Ovary (tissue), 9 donors: ENCODE data around the gene KRTAP5-2. TPM values are rescaled to one million over a fixed set of nuclear protein-coding genes. Genes with fewer than 3 reads are reported as not detected.

Experiments used
- DNase-seq, 5 donors: peaks; one replicate each; pipeline ENCODE4 v3.0.0-alpha.2; 2019 to 2020
- H3K27ac ChIP-seq, 2 donors: fragments of 200-600 bp; one replicate each; pipeline versions ENCODE4 v1.5.1 to v1.8.0; 2019 to 2022
- H3K27me3 ChIP-seq: fragments of 200-600 bp; one replicate; pipeline ENCODE4 v1.8.0; 2022
- H3K36me3 ChIP-seq: fragments of 200-600 bp; sonication (generic); one replicate; pipeline ENCODE4 v1.5.1; 2019
- H3K4me1 ChIP-seq: one replicate; pipeline ENCODE4 v1.8.1; 2013; ENCODE audit warnings: mild to moderate bottlenecking, moderate library complexity; ENCODE audit not compliant: insufficient read depth
- H3K4me3 ChIP-seq: fragments of 200-600 bp; sonication (generic); one replicate; pipeline ENCODE4 v1.5.1; 2017
- H3K9me3 ChIP-seq, 2 donors: fragments of 200-600 bp in 1 of 2; sonication (generic) in 1 of 2; one replicate each; pipeline versions ENCODE4 v1.5.1 to v1.8.1; 2013 to 2019; ENCODE audit warnings: mild to moderate bottlenecking in 1 of 2, moderate library complexity in 1 of 2
- EP300 ChIP-seq: sonication (generic); formaldehyde crosslinking; IDR thresholded peaks from one replicate; pipeline ENCODE4 v1.6.1; 2017; ENCODE audit warnings: antibody characterized with exemption
- POLR2A ChIP-seq: fragments of 450-650 bp; IDR thresholded peaks from one replicate; pipeline ENCODE4 v1.6.1; 2017; ENCODE audit warnings: antibody characterized with exemption, mild to moderate bottlenecking, moderate library complexity
- WGBS, 3 donors: extraction: QIAGEN DNeasy Blood & Tissue Kit in 1 of 3; methylation state at CpG; one replicate each; pipeline versions ENCODE4 v1.1.5 to v1.1.7; 2013 to 2017; 5-methylcytosine and 5-hydroxymethylcytosine counted together
- intact Hi-C, 4 donors: fragments of 100-400 bp; cut with DNase I; formaldehyde crosslinking; loops; one replicate each; pipeline versions ENCODE4 v1.11.0 to v1.15.1; 2022 to 2023
- polyA plus RNA-seq, 2 donors: library from polyadenylated mRNA; stranded (reverse); fragments of 200-250 nt in 1 of 2; fragments of 350-450 nt in 1 of 2; fragmentation: Illumina TruSeq in 1 of 2; extraction: RNeasy Lipid Tissue Mini Kit (QIAGEN cat#74804) in 1 of 2; gene quantifications; one replicate each; pipeline ENCODE4 v1.2.3, GENCODE V29; 2013 to 2014
- total RNA-seq, 7 donors: library from RNA; depleted of rRNA in 2 of 7; stranded (reverse); fragments of >200 nt in 2 of 7; fragmentation: NEBNext Ultra II Directional in 3 of 7; extraction: Animal tissue kit (Norgen Biotek cat#: 25700) in 3 of 7; gene quantifications; one replicate each; pipeline versions ENCODE4 v1.1.0 to v1.2.4, GENCODE V29; 2016 to 2023
- TF ChIP-seq, protein P1 (sequence below), 3 donors: fragments of 450-650 bp in 2 of 3; fragments of 200-600 bp in 1 of 3; IDR thresholded peaks; one replicate each; pipeline versions ENCODE4 v1.5.1 to v1.8.0; 2016 to 2022; ENCODE audit warnings: antibody characterized with exemption in 3 of 3, mild to moderate bottlenecking in 1 of 3
- donor health status: DM: no; HTN: no; CAD: no; lungs with moderate emphysema.
- donor health status: DM: no; HTN: no; CAD: no.
- donor health status: Bipolar disorder and iron deficiency.
- donor health status: DM: yes; HTN: yes; CAD: no.
- donor health status: DM: no; HTN: no; CAD: no.
- donor health status: DM: yes; HTN: yes; CAD: no.

Gene KRTAP5-2
- total and polyA plus RNA-seq, 9 donors = not detected

DNA sequence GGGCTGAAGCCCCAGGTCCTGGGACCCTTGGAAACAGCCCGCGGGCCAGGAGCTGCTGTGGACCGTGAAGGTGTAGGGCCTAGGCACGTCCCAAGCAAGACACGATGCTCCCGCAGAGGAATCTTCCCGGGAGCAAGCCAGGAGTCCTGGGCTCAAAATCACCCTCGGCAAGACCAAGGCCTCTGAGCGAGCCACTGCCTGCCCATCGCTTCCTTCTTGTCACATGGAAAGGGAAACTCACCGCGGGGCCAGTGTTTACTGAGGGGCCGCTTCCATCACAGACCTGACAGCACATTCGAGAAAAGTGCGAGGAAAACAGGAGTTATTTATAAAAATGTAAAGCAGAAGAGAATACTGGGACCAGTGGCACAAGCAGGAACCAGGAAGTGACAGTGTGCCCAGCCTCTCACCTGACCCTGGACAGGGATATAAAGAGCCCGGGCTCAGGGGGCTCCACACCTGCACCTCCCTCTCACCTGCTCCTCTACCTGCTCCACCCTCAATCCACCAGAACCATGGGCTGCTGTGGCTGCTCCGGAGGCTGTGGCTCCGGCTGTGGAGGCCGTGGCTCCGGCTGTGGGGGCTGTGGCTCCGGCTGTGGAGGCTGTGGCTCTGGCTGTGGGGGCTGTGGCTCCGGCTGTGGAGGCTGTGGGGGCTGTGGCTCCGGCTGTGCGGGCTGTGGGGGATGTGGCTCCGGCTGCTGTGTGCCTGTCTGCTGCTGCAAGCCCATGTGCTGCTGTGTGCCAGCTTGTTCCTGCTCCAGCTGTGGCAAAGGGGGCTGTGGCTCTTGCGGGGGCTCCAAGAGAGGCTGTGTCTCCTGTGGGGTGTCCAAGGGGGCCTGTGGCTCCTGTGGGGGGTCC is 31.5 kb upstream of the KRTAP5-2 start, which contains the start of gene KRTAP5-5:
TSS of gene KRTAP5-5 (plus strand) at position 450 of the 860 bp plus-strand sequence. CDS start at position 516, 66 bp downstream.
- 60 to 68% (median 65%) methylated on average over 20 to 24 of the region's 26 CpGs for WGBS, 3 donors
- Histone ChIP-seq H3K4me3 (no peak within 1 kb of the TSS), H3K27ac (no peak within 1 kb of the TSS), H3K36me3 (no peaks in the 10 kb centered on the region), H3K27me3 (no peaks in the 10 kb centered on the region), H3K4me1 (no peaks in the 10 kb centered on the region), H3K9me3 (no peaks in the 10 kb centered on the region)
- intact Hi-C loops = no loop called here
- no peak for DNase-seq
- TF ChIP-seq, protein P1, sequence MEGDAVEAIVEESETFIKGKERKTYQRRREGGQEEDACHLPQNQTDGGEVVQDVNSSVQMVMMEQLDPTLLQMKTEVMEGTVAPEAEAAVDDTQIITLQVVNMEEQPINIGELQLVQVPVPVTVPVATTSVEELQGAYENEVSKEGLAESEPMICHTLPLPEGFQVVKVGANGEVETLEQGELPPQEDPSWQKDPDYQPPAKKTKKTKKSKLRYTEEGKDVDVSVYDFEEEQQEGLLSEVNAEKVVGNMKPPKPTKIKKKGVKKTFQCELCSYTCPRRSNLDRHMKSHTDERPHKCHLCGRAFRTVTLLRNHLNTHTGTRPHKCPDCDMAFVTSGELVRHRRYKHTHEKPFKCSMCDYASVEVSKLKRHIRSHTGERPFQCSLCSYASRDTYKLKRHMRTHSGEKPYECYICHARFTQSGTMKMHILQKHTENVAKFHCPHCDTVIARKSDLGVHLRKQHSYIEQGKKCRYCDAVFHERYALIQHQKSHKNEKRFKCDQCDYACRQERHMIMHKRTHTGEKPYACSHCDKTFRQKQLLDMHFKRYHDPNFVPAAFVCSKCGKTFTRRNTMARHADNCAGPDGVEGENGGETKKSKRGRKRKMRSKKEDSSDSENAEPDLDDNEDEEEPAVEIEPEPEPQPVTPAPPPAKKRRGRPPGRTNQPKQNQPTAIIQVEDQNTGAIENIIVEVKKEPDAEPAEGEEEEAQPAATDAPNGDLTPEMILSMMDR (IDR thresholded peaks at IDR 0.05) = no peak
- TF ChIP-seq EP300 = no peak
- TF ChIP-seq POLR2A = no peak

DNA sequence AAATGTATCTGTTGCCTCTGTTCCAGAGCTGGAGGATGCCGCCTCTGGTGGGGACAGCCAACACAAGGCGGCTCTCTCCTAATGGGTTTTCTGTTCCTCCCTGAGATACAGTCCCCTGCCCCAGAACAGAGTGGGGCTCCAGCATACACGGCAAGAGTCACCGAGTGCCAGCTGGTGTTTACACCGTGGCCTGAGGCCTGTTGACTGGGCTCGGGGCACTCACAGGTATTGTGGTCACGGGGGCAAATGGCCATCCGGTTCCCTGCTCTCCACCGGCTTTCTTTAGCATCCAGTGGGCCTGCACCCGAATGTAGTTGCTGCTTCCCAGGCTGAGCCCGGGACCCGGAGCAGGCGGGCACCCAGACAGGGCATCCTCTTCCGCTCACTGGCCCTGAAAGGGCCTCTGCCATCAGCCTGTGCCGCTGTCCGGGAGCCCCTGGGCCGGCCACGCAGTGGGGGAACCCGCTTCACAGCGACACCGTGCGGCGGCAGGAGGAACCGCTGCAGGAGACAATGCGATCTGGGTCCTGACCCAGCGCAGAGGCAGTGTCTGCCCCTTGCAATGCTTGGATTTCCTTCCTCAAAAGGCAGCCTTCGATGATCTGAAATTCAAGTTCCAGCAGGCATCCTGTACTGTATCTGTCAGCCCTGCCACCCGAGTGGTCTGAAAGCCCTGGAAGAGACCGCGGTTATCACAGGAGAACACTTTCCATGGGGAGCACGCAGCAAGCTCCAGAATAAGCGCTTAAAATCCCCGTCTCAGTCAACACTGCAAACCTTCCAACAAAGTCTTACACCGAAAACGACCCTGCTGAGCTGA is 30.6 kb upstream of the KRTAP5-2 start:
- Histone ChIP-seq H3K36me3 (no peaks in the 10 kb centered on the region), H3K4me1 (no peaks in the 10 kb centered on the region), H3K4me3 (no peak overlapping the region), H3K27me3 (no peaks in the 10 kb centered on the region), H3K27ac (no peak overlapping the region), H3K9me3 (no peaks in the 10 kb centered on the region)
- intact Hi-C loops = no loop called here
- DNase-seq = peak in 1 of 5 donors; percentile 52
- WGBS, 3 donors = 27 to 41% (median 35%) methylated on average over 28 to 35 of the region's 35 CpGs
- TF ChIP-seq, protein P1 (IDR thresholded peaks at IDR 0.05) = no peak
- TF ChIP-seq EP300 (no peak), POLR2A (no peak)

DNA sequence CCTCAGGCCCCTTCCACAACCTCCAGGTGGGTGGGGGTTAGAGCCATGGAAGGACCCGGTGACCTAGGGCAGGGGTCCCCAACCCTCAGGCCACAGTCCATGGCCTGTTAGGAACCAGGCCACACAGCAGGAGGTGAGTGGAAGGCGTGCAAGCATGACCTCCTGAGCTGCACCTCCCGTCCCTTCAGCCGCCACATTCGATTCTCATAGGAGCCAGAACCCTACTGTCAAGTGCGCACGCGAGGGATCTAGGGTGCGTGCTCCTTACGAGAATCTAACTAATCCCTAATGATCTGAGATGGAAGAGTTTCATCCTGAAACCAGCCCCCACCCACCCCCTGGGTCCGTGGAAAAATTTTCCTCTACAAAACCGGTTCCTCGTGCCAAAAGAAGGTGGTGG is 27.4 kb upstream of the KRTAP5-2 start:
- Histone ChIP-seq H3K27me3 (no peaks in the 10 kb centered on the region), H3K9me3 (no peaks in the 10 kb centered on the region), H3K36me3 (no peaks in the 10 kb centered on the region), H3K4me1 (no peaks in the 10 kb centered on the region), H3K27ac (no peak overlapping the region), H3K4me3 (no peak overlapping the region)
- no peak for DNase-seq
- intact Hi-C loops = no loop called here
- TF ChIP-seq EP300 (no peak), POLR2A (no peak)
- TF ChIP-seq, protein P1 (IDR thresholded peaks at IDR 0.05) = no peak
- 84 to 86% (median 85%) methylated on average over 13 of the region's 13 CpGs for WGBS, 3 donors

DNA sequence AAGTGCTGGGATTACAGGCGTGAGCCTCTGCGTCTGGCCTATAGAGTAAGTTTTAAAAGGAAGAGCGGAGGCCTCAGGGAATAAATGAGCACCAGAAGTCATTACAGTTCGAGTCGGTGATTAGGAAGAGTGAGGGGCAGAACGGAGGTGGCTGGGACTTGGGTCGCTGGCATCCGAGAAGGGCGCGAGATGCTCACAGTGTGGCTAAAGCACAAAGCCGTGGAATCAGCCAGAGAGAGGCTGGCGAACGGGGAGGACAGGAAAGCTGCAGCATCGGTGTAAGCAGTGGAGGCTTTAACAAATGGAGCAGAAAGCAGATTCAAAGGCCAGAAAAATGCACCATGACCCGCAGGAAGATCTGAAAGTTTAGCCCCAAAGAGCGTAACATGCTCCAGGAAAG is 26.5 kb upstream of the KRTAP5-2 start:
- H3K36me3 ChIP-seq = no peaks in the 10 kb centered on the region
- no peak overlapping the region for H3K27ac ChIP-seq
- TF ChIP-seq POLR2A = no peak
- TF ChIP-seq, protein P1 (IDR thresholded peaks at IDR 0.05) = no peak
- 79 to 88% (median 84%) methylated on average over 16 of the region's 16 CpGs for WGBS, 3 donors
- H3K9me3 ChIP-seq = no peaks in the 10 kb centered on the region
- no peaks in the 10 kb centered on the region for H3K27me3 ChIP-seq
- H3K4me3 ChIP-seq = no peak overlapping the region
- no peaks in the 10 kb centered on the region for H3K4me1 ChIP-seq
- intact Hi-C loops = no loop called here
- DNase-seq = no peak
